ENCODE measurements around the gene C6orf120.

GRCh38 chr6:169668203-169668847 is 33.6 kb upstream of the C6orf120 start:
- no peak for TF ChIP-seq CTCF (conservative IDR thresholded peaks at IDR 0.05 in 1 of 2, IDR thresholded peaks at IDR 0.05 in 1 of 2; ENCODE audit: extremely low read depth in 1 of 2, insufficient read depth in 1 of 2, low read depth in 1 of 2, low read length in 2 of 2)
- TF ChIP-seq EZH2 (IDR thresholded peaks at IDR 0.05; ENCODE audit: borderline replicate concordance, low read length) = no peak
